H1 (cell line): ENCODE data around the gene CATSPERD. TPM values are rescaled to one million over a fixed set of nuclear protein-coding genes. Genes with fewer than 3 reads are reported as not detected.

ENCODE experiments used
- CEBPB ChIP-seq: IDR thresholded peaks from 2 replicates; pipeline ENCODE4 v1.6.1; 2012; ENCODE audit warnings: low read depth, low read length
- FOSL1 ChIP-seq: IDR thresholded peaks from 2 replicates; pipeline ENCODE4 v1.6.1; 2011; ENCODE audit warnings: mild to moderate bottlenecking, low read depth, low read length, moderate library complexity; ENCODE audit not compliant: insufficient read depth
- POU5F1 ChIP-seq: IDR thresholded peaks from 2 replicates; pipeline ENCODE4 v1.6.1; 2011; ENCODE audit warnings: low read depth, mild to moderate bottlenecking, low read length, moderate library complexity
- RAD21 ChIP-seq, 2 experiments: IDR thresholded peaks in 1 of 2; conservative IDR thresholded peaks in 1 of 2; 2 replicates each; pipeline ENCODE4 v1.6.1; 2011; ENCODE audit warnings: low read depth in 2 of 2, low read length in 2 of 2, improper control_type of control experiment in 1 of 2, inconsistent platforms in 1 of 2, mild to moderate bottlenecking in 1 of 2, moderate library complexity in 1 of 2
- RBBP5 ChIP-seq: IDR thresholded peaks from 2 replicates; pipeline ENCODE4 v1.7.1; 2012; ENCODE audit warnings: low read depth, mild to moderate bottlenecking, inconsistent platforms, low read length, moderate library complexity, borderline replicate concordance
- SP2 ChIP-seq: IDR thresholded peaks from 2 replicates; pipeline ENCODE4 v1.6.1; 2012; ENCODE audit warnings: mild to moderate bottlenecking, low read length, inconsistent platforms
- SRF ChIP-seq: IDR thresholded peaks from 2 replicates; pipeline ENCODE4 v1.6.1; 2011; ENCODE audit warnings: mild to moderate bottlenecking, low read depth, low read length, moderate library complexity
- polyA plus RNA-seq, 7 experiments: library from polyadenylated mRNA; depleted of rRNA in 3 of 7; stranded (reverse) in 5 of 7; unstranded in 2 of 7; fragments of >200 nt in 5 of 7; fragments of 200-250 nt in 2 of 7; gene quantifications; 1 replicate in 5 of 7; 2 replicates in 1 of 7; 4 replicates in 1 of 7; pipeline versions ENCODE4 v1.2.1 to v1.2.3, GENCODE V29; 2011 to 2013; ENCODE audit warnings: missing spikeins in 2 of 7, mixed read lengths in 2 of 7
- total RNA-seq: library from RNA; stranded (reverse); fragmentation: NEBNext Ultra II Directional; extraction: Animal tissue kit (Norgen Biotek cat#: 25700); gene quantifications from 2 replicates; pipeline ENCODE4 v1.2.1, GENCODE V29; 2021
- TF ChIP-seq, protein P1 (sequence below): IDR thresholded peaks from 2 replicates; pipeline ENCODE4 v1.6.1; 2012; ENCODE audit warnings: inconsistent platforms
- TF ChIP-seq, protein P2 (sequence below): IDR thresholded peaks from 2 replicates; pipeline ENCODE4 v1.6.1; 2011; ENCODE audit warnings: low read depth, mild to moderate bottlenecking, low read length; ENCODE audit not compliant: insufficient read depth

CATSPERD gene
- total and polyA plus RNA-seq, 2 of the 8 experiments (the other 6 are each of a cell fraction or from before 2014, with no cell fraction given) = 0.12 TPM; not detected in 1

DNA sequence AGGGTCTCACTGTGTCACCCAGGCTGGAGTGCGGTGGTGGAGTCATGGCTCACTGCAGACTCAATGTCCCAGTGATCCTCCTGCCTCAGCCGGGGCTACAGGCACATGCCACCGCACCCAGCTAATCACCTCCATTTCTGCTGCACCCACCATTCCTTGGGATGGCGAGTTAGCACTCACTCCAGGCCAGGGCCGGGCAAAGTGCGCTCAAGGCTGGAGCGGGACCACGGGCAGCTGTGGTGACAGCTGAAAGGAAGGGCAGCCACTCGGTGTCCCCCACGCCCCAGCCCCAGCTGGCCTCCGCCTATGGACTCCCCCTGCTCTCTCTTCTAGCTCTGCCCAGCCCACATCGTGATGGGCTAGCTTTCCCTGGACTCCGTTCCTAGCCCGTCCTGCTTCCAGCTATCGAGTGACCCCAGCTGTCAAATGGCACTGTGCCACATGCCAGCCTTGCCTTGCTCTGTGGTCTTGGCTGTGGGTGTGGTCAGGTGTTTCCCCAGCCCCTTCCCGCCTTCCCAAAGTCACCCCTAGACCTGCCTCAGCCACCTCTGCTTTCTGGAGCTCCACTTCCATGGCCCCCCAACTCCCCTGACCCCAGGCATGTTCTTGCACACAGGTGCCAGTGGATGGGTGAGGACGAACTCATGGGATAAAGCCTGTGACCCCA lies 44.2 kb upstream of the CATSPERD start (continued):
- TF ChIP-seq SP2 (no peak), RBBP5 (no peak), POU5F1 (no peak), CEBPB (no peak), SRF (no peak), RAD21 (IDR thresholded peaks at IDR 0.05 in 1 of 2, conservative IDR thresholded peaks at IDR 0.05 in 1 of 2; ENCODE audit: low read depth in 2 of 2, low read length in 2 of 2) (no peak), FOSL1 (no peak)
- TF ChIP-seq, protein P1, sequence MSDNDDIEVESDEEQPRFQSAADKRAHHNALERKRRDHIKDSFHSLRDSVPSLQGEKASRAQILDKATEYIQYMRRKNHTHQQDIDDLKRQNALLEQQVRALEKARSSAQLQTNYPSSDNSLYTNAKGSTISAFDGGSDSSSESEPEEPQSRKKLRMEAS = no peak
- TF ChIP-seq, protein P2, sequence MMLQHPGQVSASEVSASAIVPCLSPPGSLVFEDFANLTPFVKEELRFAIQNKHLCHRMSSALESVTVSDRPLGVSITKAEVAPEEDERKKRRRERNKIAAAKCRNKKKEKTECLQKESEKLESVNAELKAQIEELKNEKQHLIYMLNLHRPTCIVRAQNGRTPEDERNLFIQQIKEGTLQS = no peak
